GM19395 (cell line): ENCODE measurements around the gene SECTM1.

Experiments
- ATAC-seq: cut with Tn5 transposase; IDR thresholded peaks from one replicate; pipeline ENCODE4 v1.9.1; 2021; ENCODE audit warnings: mild to moderate bottlenecking, moderate library complexity; ENCODE audit not compliant: unreplicated experiment

SECTM1 gene

GRCh38 chr17:82301916-82302567, 31.5 kb downstream of the SECTM1 start:
- ATAC-seq = no peak

GRCh38 chr17:82301300-82301915, 32.2 kb downstream of the SECTM1 start:
- no peak for ATAC-seq

- no peak for ATAC-seq
Measured at GRCh38 chr17:82300707-82301270, 32.8 kb downstream of the SECTM1 start.

- no peak for ATAC-seq
Measured at GRCh38 chr17:82300228-82300627, 33.3 kb downstream of the SECTM1 start.

- no peak for ATAC-seq
Measured at GRCh38 chr17:82299452-82299851, 34.1 kb downstream of the SECTM1 start.

GRCh38 chr17:82298538-82299421, 34.8 kb downstream of the SECTM1 start:
- ATAC-seq = no peak

- ATAC-seq = peak; percentile 60
Measured at GRCh38 chr17:82297714-82298537, 35.6 kb downstream of the SECTM1 start.

GRCh38 chr17:82297280-82297713, 36.3 kb downstream of the SECTM1 start:
- peak; percentile 31 for ATAC-seq

- no peak for ATAC-seq
Measured at GRCh38 chr17:82296511-82297279, 36.9 kb downstream of the SECTM1 start.

GRCh38 chr17:82295472-82295814, 38.1 kb downstream of the SECTM1 start:
- no peak for ATAC-seq

- ATAC-seq = no peak
Measured at GRCh38 chr17:82294064-82294773, 39.3 kb downstream of the SECTM1 start.

- ATAC-seq = peak; percentile 95
Measured at GRCh38 chr17:82292251-82293154, 41.1 kb downstream of the SECTM1 start.

GRCh38 chr17:82291582-82292250, 41.9 kb downstream of the SECTM1 start:
- ATAC-seq = no peak

- no peak for ATAC-seq
Measured at GRCh38 chr17:82287868-82288801, 45.4 kb downstream of the SECTM1 start.

- ATAC-seq = no peak
Measured at GRCh38 chr17:82287013-82287867, 46.3 kb downstream of the SECTM1 start.

- ATAC-seq = no peak
Measured at GRCh38 chr17:82285141-82285540, 48.4 kb downstream of the SECTM1 start.
